Neural crest cell (in vitro differentiated cells): ENCODE measurements around the gene PRSS12. TPM values are rescaled to one million over a fixed set of nuclear protein-coding genes. Genes with fewer than 3 reads are reported as not detected.

ENCODE experiments used
- DNase-seq: peaks from one replicate; pipeline ENCODE4 v3.0.0; 2021; ENCODE audit warnings: low read depth, mixed read lengths, low spot score
- H3K27ac Mint-ChIP-seq: one replicate; pipeline ENCODE4 v1.8.0; 2021; ENCODE audit warnings: mild to moderate bottlenecking, mixed read lengths; ENCODE audit not compliant: unreplicated experiment
- H3K27me3 Mint-ChIP-seq: 2 replicates; pipeline ENCODE4 v1.8.0; 2021; ENCODE audit warnings: low read depth, mild to moderate bottlenecking, mixed read lengths
- H3K36me3 Mint-ChIP-seq: 2 replicates; pipeline ENCODE4 v1.8.0; 2021; ENCODE audit warnings: low read depth, mild to moderate bottlenecking, mixed read lengths
- H3K4me1 Mint-ChIP-seq: 2 replicates; pipeline ENCODE4 v1.8.0; 2021; ENCODE audit warnings: mixed read lengths
- H3K4me3 Mint-ChIP-seq: one replicate; pipeline ENCODE4 v1.8.0; 2021; ENCODE audit warnings: mild to moderate bottlenecking, mixed read lengths
- H3K9me3 Mint-ChIP-seq: 2 replicates; pipeline ENCODE4 v1.8.0; 2021; ENCODE audit warnings: mixed read lengths
- CTCF ChIP-seq: fragments of 200-600 bp; sonication (generic); conservative IDR thresholded peaks from 2 replicates; pipeline ENCODE4 v1.5.0; 2021; ENCODE audit warnings: antibody characterized with exemption, mild to moderate bottlenecking
- total RNA-seq: library from RNA; stranded (reverse); gene quantifications from 2 replicates; pipeline ENCODE4 v1.2.1, GENCODE V29; 2021

Gene PRSS12
- total RNA-seq, 1 donor from 2014 or later, result 1.7 TPM

GRCh38 chr4:118367361-118367760, 14.6 kb upstream of the PRSS12 start:
- no peak overlapping the region for H3K4me3 Mint-ChIP-seq
- no peak for TF ChIP-seq CTCF
- no peaks in the 10 kb centered on the region for H3K36me3 Mint-ChIP-seq
- H3K4me1 Mint-ChIP-seq, result no peaks in the 10 kb centered on the region
- no peaks in the 10 kb centered on the region for H3K9me3 Mint-ChIP-seq
- no peak overlapping the region for H3K27ac Mint-ChIP-seq
- no peak for DNase-seq
- no peaks in the 10 kb centered on the region for H3K27me3 Mint-ChIP-seq

- no peaks in the 10 kb centered on the region for H3K36me3 Mint-ChIP-seq
- H3K27me3 Mint-ChIP-seq, result no peaks in the 10 kb centered on the region
- no peaks in the 10 kb centered on the region for H3K9me3 Mint-ChIP-seq
Observed at GRCh38 chr4:118363166-118363565, 10.4 kb upstream of the PRSS12 start.

DNA sequence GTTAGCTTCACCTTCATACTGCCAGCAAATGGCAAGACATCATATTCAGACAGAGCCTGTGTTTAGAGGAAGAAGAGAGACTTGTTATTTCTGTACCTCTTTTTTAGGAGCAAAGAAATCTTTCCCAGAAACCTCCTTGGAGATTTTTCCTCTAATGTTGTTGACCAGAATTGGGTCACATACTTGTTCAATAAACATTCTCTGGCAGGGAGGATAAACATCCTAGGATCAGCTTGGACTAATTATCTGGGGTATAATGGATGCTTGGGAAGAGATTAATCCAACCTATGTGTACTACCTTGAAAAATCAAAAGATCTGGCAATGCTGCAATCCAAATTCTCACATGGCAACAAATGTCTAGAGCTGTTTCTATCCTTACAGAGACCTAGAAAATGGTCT, 8.4 kb upstream of the PRSS12 start:
- Mint-ChIP-seq H3K27me3 (peaks cover 3% of the 10 kb centered on the region), H3K36me3 (no peaks in the 10 kb centered on the region), H3K4me3 (no peak overlapping the region), H3K4me1 (no peaks in the 10 kb centered on the region), H3K27ac (no peak overlapping the region), H3K9me3 (no peaks in the 10 kb centered on the region)
- no peak for TF ChIP-seq CTCF
- DNase-seq, result no peak

More at GRCh38 chr4:118363166-118363565, 10.4 kb upstream of the PRSS12 start:
- no peak for TF ChIP-seq CTCF
- H3K4me3 Mint-ChIP-seq, result no peak overlapping the region
- no peak overlapping the region for H3K27ac Mint-ChIP-seq
- no peak for DNase-seq
- no peaks in the 10 kb centered on the region for H3K4me1 Mint-ChIP-seq

GRCh38 chr4:118360106-118360505, 7.3 kb upstream of the PRSS12 start:
- H3K9me3 Mint-ChIP-seq, result no peaks in the 10 kb centered on the region
- DNase-seq, result no peak
- no peaks in the 10 kb centered on the region for H3K4me1 Mint-ChIP-seq
- H3K27ac Mint-ChIP-seq, result no peak overlapping the region
- no peak overlapping the region for H3K4me3 Mint-ChIP-seq
- H3K27me3 Mint-ChIP-seq, result peaks cover 14% of the 10 kb centered on the region
- no peaks in the 10 kb centered on the region for H3K36me3 Mint-ChIP-seq
- TF ChIP-seq CTCF, result no peak

GRCh38 chr4:118357601-118358000, 4.8 kb upstream of the PRSS12 start:
- no peak overlapping the region for H3K27ac Mint-ChIP-seq
- no peak overlapping the region for H3K4me3 Mint-ChIP-seq
- peaks cover 35% of the 10 kb centered on the region for H3K27me3 Mint-ChIP-seq
- H3K9me3 Mint-ChIP-seq, result no peaks in the 10 kb centered on the region
- H3K36me3 Mint-ChIP-seq, result no peaks in the 10 kb centered on the region
- H3K4me1 Mint-ChIP-seq, result peaks cover 9% of the 10 kb centered on the region
- no peak for DNase-seq
- no peak for TF ChIP-seq CTCF

DNA sequence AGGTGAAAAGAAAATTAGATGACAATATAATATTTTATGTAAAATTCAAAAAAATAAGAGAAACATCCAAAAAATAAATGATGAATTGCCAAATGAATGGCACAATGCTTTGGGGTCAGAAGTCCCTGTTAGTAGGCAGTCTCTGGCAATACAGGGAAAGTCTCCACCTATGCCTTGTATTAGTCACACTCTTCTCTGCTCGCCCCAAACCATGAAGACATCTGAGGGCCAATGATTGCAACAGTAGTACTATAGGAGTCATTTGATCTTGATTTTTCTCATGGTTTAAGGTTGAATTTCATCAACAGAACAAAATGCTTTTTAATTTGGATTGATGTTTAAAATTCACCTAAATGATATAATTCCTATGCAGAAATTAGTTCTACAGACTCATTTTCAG, 3.9 kb upstream of the PRSS12 start:
- peaks cover 43% of the 10 kb centered on the region for H3K27me3 Mint-ChIP-seq
- no peak for DNase-seq
- no peak for TF ChIP-seq CTCF
- H3K4me3 Mint-ChIP-seq, result no peak overlapping the region
- no peaks in the 10 kb centered on the region for H3K9me3 Mint-ChIP-seq
- H3K36me3 Mint-ChIP-seq, result no peaks in the 10 kb centered on the region
- no peak overlapping the region for H3K27ac Mint-ChIP-seq
- H3K4me1 Mint-ChIP-seq, result peaks cover 12% of the 10 kb centered on the region
